GM18867 (cell line): ENCODE measurements around the gene CMIP.

Experiments
- ATAC-seq: cut with Tn5 transposase; IDR thresholded peaks from one replicate; pipeline ENCODE4 v1.9.1; 2021; ENCODE audit warnings: mild to moderate bottlenecking, moderate library complexity; ENCODE audit not compliant: unreplicated experiment

The CMIP gene

DNA sequence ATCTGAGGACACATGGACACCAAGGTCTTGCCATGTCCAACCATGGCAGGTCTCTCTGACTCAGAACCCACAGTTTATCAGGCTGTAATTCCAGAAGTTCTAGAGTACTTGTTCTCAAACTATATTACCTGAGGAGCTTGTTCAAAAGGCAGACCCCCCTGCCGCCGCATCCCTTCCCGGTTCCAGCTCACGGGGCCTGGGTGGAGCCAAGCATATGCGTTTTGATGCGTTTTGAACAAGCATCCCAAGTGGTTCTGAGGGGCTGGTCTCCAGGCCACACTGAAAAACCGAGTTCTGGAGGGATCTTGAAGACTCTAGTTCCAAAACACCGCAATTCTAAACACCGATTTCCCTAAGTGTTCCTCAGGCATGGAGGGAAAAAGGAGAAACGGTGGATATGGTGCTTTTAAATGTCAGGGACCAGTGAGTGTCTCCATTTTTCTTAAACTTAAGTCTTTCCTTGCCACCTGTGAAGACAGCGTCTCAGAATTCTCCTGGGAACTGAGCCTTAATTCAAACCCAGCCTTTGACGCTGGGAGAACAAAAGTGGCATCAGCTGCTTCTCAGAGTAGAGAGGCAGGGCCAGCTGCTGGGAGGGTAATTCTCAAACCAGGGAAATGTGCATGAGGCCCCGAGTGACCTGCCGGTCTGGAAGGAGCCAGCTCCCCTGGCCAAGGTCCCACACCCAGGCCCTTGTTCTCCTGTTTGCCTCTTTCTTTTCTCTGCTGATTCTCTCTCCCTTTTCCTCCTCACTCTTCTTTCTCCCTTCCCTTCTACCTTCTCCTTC lies 250.1 kb downstream of the CMIP start:
- no peak for ATAC-seq

DNA sequence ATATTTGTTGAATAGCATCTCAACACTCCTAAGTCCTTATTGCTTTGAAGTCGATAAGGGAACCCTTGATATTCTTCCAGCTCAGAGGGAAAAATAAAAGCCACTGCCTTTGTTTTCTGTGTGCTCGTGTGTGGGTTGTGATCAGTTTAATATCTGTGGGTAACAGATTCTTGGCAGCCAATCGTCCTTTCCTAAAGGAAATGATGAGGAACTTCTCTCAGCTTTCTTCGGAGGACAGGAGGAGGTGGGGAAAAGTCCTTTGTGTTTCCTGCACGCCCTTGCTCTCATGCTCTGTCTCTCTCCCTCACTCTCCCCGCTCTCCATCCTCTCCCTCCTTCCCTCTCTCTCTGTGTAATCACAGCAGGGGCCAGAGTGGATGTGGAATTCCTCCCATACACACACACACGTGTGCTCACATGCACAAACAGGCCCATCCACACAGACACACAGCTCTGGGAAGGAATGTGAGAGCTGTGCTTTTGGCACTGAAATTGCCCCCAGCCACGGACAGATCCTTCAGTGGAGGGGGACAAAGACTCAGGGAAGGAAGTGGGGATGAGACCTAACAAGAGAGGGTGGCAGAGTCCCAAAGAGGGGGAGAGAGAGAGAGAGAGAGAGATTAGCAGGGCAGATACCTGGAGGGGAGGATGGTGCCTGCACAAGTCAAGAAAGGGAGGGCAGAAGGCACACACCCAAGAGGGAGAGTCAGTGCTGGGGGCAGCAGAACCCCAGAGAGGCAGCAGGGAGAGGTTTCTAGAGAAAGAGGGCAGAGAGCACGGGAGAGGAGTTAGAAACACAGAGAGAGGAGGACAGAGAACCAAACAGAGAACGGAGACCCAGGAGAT lies 250.9 kb downstream of the CMIP start:
- ATAC-seq = no peak

DNA sequence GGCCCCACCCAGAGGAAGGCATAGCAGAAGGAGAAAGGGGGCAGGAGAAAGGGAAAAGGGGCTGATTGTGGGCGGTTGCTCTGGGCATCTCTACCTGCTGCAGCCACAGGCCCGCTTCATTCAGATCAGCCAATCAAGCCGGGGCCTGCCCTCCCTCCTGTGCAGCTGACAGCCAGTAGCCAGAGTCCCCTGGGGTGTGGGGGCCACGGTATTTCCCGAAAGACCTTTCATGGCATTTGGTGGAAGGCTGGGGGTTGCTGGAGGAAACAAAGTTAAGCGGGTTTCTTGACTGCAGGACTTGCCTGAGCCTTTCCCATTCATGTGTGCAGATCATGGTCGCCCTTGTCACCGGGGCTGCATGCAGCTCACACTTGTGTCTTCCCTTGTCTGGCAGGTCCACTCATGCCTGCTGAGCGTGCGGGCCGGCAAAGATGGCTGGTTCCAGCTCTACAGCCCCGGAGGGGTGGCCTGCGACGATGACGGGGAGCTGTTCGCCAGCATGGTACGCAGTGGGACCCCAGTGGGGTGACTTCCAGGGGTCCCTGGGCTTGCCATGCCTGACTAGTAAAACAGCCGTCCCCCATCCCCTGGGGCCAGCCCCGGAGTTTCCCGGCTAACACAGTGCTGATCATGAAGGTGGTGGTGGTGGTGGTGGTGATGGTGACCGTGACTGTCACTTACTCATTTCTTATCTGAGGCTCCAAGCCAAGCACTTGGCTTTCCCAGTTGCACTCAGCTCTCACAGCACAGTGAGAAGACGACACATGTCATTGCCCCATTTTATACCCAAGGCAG lies 251.8 kb downstream of the CMIP start:
- ATAC-seq = peak; percentile 54

DNA sequence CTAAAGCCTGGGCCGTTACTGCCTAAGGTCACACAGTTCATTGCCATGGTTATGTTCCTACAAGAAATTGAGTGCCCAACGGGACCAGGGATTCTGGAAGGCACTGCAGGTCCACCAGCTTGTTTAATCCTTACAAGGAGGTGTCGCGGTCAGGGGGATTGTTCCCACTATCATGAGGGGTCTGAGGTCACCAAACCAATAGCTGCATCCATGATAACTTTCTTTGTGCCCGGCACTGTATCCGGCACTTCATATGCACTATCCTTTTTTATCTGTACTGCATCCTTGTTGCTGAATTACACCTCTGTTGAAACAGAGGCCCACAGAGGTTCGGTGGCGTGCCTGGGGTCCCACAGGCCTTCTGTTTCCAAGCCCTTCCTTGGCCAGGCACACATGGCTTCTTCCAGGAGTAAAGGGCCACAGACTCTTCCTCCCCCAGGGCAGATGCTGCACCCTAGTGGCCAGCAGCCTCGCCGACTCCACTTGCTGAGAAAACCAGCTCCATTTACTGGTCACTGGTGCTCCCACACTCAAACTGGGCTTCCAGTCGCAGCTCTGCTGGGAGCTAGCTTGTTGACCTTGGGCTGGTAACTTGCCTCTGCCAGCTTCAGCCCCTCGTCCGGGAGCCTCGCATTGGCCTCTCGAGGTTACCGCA lies 252.5 kb downstream of the CMIP start:
- ATAC-seq = peak; percentile 37

DNA sequence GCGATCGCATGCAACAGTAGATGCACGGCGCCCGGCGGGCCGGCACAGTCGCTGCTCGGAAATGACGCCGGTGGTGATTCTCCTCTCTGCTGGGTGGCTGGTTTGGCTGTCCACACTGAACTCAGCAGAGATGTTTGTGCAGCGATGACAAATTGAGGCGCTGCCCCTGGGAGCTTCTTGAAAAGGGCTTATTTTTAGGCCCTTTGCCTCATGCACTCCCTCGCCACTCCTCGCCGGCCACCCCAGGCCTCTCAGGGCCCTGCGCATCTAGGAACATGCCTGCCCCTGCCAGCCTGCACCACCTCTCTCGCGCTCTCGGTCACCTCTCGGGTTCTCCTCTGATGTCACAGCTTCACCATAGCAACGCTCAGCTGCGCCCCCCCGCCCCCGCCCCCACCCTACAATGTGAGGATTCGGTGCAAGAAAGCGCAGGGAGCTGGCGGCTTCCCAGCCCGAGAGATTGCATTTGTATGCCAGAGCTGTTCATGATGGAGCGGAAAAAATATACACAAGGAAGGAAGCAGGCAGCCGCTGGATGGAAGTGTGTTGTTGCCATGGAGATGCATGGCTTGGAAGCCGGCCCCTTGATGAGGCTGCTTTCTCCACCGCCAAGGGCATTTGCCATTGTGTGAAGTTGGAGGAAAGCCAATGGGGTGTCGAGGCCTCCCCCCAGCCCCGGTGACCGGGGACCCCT lies 253.2 kb downstream of the CMIP start:
- ATAC-seq = no peak

DNA sequence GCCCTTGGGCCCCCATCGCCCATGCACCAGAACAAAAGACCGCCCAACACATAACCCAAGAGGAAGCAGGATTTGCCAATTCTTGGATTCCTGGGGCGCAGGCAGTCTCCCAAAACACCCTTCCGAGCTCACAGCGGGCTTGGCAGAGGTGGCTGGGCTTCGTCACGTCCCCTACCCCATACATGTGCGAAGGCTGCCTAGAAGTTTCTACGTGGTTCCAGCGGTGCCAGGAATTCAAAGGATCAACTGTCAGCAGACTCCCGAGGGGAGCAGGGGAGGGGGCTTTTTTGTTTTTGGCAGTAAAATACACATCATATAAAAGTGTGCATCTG lies 253.7 kb downstream of the CMIP start:
- no peak for ATAC-seq

DNA sequence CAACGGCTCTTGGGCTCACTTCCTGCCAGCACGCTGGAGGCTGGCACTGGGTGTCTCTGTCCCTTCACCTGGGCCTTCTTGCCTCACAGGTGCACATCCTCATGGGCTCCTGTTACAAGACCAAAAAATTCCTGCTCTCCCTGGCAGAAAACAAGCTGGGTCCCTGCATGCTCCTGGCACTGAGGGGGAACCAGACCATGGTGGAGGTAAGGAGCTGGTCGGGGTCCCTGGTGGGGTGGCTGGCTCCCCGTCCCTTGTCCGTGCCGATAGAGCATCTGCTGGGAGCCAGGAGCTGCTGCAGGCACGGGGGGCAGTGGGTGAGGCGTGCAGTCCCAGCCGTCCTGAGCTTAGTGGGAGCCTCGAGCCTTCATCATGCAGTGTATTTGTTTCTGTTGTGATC lies 255.0 kb downstream of the CMIP start:
- ATAC-seq = no peak

DNA sequence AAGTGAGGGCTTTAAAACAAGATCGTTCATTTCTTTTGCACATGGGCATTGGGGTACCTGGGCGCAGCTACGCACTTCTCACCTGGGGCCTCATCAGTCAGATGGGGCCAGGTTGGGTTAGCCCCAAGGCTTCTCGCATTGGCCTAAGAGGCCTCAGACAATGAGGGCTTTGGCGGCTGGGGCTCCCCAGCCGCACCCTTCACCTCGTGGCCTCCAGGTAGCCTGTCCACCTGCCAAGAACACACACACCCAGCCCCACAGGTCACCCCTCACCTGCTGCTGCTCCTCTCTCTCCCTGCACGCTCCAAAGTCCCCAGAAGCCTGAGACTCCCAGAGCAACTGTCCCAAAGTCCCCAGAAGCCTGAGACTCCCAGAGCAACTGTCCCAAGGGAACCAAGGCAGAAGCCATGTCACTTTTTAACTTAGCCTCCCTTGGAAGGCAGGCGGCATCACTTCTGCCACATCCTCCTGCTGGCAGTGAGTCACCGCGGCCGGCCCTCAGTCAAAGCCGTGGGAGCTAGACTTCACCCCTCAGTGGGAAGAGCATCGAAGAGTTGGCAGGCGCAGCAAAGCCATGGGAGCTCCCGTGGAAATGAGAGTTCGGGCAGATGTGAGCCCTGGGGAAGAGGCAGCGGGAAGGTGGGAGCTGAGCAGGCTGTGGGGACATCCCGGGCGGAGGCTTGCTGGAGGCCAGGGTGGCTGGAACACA lies 255.6 kb downstream of the CMIP start:
- ATAC-seq = no peak

DNA sequence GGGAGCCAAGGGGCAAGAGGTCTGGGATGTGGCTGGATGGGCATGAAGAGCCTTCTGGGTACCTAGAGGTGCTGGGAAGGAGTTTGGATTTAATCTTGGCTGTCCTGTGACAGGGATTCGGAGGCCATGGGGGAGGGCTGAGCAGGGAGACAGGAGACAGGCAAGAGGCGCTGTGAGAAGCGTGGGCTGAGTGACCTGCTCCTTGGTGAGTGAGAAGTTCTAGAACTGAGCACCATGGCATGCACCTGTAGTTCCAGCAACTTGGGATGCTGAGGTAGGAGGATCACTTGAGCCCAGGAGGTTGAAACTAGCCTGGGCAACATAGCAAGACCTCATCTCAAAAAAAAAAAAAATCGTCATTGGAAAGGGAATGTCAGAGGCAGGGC lies 256.2 kb downstream of the CMIP start:
- no peak for ATAC-seq

DNA sequence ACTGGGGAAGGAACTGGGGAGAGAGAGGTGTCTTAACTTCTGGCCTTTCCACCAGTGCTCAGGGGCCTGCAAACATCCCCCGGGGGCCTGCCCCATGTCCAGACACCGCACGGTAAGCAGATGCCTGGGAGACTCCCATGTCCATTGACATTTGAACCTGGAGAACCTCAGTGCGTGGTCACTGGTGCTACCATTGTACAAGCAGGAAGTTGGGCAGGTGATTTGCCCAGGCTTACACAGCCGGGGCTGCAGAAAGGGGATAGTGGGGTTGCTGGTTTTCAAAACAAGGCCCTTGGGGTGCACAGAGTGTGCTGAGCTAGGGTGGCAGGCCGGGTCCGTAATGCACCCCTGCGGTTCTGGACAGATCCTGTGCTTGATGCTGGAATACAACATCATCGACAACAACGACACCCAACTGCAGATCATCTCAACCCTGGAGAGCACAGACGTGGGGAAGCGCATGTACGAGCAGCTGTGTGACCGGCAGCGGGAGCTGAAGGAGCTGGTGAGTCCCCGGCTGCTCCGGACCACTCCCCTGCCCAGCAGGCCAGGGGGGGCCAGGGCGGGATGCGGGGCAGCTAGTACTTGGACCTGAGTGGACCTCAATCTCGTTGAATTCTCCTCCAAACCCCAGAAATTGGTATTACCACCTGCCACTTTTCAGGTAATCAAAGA lies 256.8 kb downstream of the CMIP start:
- ATAC-seq = no peak

DNA sequence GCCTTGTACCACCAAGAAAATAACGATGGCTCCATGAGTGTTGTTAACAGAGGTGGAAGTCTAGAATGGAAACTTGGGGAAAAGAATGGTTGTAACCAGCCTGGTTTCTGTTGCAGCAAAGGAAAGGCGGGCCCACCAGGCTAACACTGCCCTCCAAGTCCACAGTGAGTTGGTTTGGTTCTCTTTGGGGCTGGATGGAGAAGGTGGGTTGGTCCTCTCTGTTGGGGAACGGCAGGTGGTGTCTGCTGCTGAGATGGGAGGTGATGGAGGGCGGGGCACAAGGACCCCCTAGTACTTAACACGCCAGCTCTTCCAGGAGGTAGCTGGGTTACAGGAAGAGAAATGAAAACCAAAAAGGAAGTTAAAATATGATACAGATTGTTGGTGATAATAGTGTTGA lies 257.9 kb downstream of the CMIP start:
- no peak for ATAC-seq

DNA sequence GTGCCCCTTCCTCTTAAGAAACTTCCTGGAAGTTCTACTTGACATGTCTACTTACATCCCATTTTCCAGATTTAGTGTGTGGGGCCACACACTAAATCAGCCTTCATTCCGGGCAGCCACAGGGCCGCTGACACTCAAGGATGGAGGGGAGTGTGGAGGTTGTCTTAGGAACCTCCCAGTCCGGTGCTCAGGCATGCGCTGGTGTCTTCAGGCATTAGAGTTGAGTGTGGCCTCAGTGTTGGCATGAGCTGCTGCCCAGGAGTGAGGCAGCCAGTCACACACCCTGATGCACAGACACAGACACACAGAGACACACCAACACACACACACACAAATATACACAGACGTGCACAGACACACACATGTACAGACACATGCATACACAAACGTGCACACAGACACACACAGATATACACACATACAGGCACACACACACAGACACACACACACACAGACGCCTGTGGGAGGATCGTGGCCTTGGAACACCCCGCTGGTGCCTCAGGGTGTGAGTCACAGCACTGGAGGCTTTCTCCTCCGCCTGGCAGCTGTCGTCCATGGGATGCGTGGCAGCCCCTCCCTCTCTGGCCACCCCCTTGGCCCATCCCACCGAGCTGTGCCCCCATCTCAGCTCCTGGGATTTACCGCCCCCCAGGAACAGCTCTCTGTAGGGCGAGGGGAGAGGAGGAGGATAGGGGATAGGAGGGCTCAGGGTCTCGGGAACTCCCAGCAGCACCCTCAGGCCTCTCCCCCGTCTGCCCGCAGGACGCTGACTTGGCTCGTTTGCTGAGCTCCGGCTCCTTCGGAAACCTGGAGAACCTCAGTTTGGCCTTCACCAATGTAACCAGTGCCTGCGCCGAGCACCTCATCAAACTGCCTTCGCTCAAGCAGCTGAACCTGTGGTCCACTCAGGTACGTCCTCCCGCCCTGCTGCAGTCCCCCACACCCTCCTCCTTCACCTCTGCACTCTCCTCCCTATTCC lies 258.9 kb downstream of the CMIP start:
- ATAC-seq = no peak

DNA sequence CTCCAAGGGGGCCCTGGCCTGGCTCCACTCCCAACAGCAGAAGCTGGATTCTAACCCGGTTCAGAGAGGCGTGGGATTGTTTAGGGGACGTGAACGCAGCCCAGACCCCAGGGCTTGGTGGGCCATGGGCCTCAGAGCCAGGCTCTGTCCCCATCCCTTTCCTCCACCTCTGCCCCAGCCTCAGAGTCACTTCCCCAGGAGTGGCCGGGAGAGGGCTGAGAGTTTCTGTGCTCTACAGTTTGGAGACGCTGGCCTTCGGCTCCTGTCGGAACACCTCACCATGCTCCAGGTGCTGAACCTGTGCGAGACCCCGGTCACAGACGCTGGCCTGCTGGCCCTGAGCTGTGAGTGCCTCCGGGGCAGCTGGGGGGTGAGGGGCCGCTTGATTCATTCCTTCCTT lies 260.7 kb downstream of the CMIP start:
- ATAC-seq = no peak

DNA sequence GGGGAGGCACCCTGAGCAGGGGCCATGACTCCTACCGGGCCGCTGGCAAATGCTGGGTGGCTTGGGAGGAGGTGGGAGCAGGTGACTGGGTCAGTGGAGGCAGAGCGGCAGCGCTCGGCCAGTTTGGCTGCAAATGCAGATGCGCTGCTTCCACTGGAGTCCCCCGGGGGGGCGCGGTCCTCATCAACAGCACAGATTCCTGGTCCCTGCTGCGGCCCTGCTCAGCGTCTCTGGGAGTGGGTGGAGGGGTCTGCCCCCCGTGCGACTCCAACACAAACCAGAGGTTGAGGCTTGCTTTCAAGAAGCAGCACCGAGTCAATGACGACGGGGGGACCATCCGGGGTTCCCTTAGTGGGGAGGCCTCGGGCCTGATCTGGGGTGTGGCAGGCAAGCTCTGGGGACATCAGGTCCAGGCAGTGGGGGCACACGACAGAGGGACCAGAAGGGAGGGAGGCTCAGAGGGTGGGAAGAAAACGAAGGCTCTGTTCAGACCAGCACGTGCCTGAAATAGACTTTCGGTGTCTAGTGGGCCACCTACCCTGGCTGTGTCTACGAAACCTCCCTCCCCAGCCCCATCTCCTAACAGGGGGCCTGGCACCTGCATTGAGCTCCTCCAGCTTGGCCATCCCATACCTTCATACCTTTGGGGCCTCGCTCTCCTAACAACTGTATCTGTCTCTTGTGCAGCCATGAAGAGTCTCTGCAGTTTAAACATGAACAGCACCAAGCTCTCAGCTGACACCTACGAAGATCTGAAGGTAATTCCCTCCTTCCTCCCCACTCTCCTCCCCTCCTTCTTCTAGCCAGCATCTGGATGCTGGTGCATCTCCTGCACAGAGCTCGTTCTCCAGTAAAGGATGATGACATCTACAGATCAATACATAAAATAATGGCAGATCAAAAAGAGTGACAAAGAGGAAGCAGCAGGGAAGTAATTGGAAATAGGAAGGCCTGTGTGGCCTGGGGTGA lies 262.0 kb downstream of the CMIP start:
- no peak for ATAC-seq

DNA sequence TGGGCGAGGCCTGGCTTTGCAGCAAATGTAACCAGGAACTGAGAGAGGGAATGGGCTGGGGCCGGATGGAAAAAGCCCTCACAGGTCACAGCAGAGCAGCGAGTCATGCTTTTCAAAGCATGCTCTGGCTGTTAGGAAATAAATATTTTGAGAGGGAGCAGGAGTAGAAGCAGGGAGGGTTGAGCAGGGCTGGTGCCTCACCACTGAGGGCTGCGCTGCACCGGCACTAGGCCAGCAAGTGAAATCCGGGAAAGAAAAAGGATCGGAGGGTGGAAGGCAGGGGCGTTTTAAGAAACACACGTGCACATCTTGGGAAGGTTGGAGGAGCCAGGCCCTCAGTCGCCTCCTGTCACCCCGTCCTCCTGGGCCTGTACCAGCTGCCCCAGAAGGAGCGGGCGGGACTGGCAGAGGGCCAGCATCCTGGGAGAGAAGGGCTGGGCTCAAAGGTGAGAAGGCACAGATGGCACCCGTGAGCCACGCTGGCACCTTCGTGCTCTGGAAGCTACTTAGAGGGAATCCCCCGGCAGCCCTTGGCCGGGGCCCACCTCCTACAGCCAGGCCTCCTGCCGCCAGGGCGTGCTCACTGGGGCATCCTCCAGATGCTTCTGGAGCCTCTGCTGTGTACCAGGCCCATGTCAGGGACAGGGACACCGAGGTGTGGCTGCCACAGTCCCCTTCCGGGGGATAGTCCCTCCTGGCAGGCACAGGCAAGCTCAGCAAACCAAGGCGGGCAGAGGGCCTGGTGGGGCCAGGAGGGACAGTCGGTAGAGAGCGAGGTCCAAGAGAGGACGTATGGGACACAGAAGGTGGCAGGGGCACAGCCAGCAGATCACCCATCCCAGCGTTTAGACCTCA lies 263.0 kb downstream of the CMIP start:
- ATAC-seq = no peak
